K562 (cell line): ENCODE data around the gene MGST2.

Source experiments
- DDX20 ChIP-seq: fragments of 450-650 bp; IDR thresholded peaks from 2 replicates; pipeline ENCODE4 v1.6.1; 2016; ENCODE audit warnings: missing genetic modification characterization, low read depth, mild to moderate bottlenecking, missing compliant biosample characterization, moderate library complexity
- EZH2 ChIP-seq: IDR thresholded peaks from 2 replicates; pipeline ENCODE4 v1.6.1; 2012; ENCODE audit warnings: low read depth, mild to moderate bottlenecking, inconsistent platforms, low read length, borderline replicate concordance
- KAT2B ChIP-seq: IDR thresholded peaks from one replicate; pipeline ENCODE4 v1.6.1; 2012; ENCODE audit warnings: low read depth, mild to moderate bottlenecking, control low read depth, inconsistent platforms, low read length, moderate library complexity
- KAT7 ChIP-seq: sonication (generic); formaldehyde crosslinking; IDR thresholded peaks from 2 replicates; pipeline ENCODE4 v1.8.0; 2022; ENCODE audit warnings: missing genetic modification reagents, mild to moderate bottlenecking, borderline replicate concordance
- MEIS2 ChIP-seq: fragments of 450-650 bp; IDR thresholded peaks from 2 replicates; pipeline ENCODE4 v1.6.1; 2014; ENCODE audit warnings: mild to moderate bottlenecking; ENCODE audit not compliant: partially characterized antibody
- POLR2A ChIP-seq: fragments of 450-650 bp; conservative IDR thresholded peaks from 2 replicates; pipeline ENCODE4 v1.6.1; 2016
- POLR2AphosphoS2 ChIP-seq: IDR thresholded peaks from 2 replicates; pipeline ENCODE4 v1.6.1; 2012; ENCODE audit warnings: low read length, improper control_type of control experiment
- SPI1 ChIP-seq: IDR thresholded peaks from 2 replicates; pipeline ENCODE4 v1.6.1; 2011; ENCODE audit warnings: low read depth, low read length, control low read depth, borderline replicate concordance
- TAF1 ChIP-seq: IDR thresholded peaks from 2 replicates; pipeline ENCODE4 v1.6.1; 2011; ENCODE audit warnings: mild to moderate bottlenecking, low read length, moderate library complexity; ENCODE audit not compliant: insufficient read depth, control insufficient read depth, severe bottlenecking; ENCODE audit errors: extremely low read depth
- TOE1 ChIP-seq, 2 experiments: fragments of 450-650 bp in 1 of 2; sonication (generic) in 1 of 2; formaldehyde crosslinking in 1 of 2; IDR thresholded peaks; 2 replicates each; pipeline versions ENCODE4 v1.7.1 to v1.8.0; 2016 to 2022; ENCODE audit warnings: borderline replicate concordance in 2 of 2, mild to moderate bottlenecking in 2 of 2, antibody characterized with exemption in 1 of 2, inconsistent platforms in 1 of 2, low read depth in 1 of 2, missing genetic modification reagents in 1 of 2, moderate library complexity in 1 of 2
- TF ChIP-seq, protein P1 (sequence below), 2 experiments: fragments of 450-650 bp; formaldehyde crosslinking in 1 of 2; IDR thresholded peaks; 2 replicates each; pipeline versions ENCODE4 v1.4.0 to v1.6.1; 2014 to 2020; ENCODE audit warnings: mild to moderate bottlenecking in 2 of 2, borderline replicate concordance in 1 of 2, low read depth in 1 of 2
- TF ChIP-seq, protein P2 (sequence below): fragments of 150-350 bp; IDR thresholded peaks from 2 replicates; pipeline ENCODE4 v1.6.1; 2014; ENCODE audit warnings: low read depth, mild to moderate bottlenecking, low read length, borderline replicate concordance
- TF ChIP-seq, protein P3 (sequence below), 3 experiments: IDR thresholded peaks in 2 of 3; conservative IDR thresholded peaks in 1 of 3; 2 replicates each; pipeline ENCODE4 v1.5.1; 2011 to 2012; ENCODE audit warnings: low read length in 3 of 3, mild to moderate bottlenecking in 3 of 3, control low read depth in 2 of 3, improper control_type of control experiment in 1 of 3, inconsistent platforms in 1 of 3, low read depth in 1 of 3, mixed read lengths in 1 of 3, moderate library complexity in 1 of 3; ENCODE audit not compliant: insufficient read depth in 2 of 3
- TF ChIP-seq, protein P4 (sequence below): fragments of 250-450 bp; sonication (Bioruptor Pico); IDR thresholded peaks from 2 replicates; pipeline ENCODE4 v1.4.0; 2020; ENCODE audit warnings: mild to moderate bottlenecking, moderate library complexity

DNA sequence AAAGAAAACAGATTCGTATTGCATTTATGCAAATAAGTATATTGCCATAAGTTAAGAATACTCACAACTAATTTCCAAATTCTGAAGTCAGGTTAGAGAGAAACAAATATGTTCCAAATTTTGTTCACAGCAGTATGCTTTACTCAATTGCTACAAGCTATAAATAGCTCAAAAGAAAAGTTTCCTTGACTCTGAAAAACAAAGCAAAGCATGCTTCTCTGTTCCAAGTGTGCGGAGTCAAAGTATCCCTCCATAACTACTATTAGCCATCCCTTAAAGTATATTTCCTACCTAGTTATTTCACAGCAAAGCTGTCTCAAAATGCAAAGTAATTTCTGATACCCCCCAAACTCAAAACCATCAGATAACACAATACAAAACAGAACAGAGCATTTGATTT, 47.3 kb downstream of the MGST2 start:
- no peak for TF ChIP-seq KAT2B
- TF ChIP-seq POLR2AphosphoS2 = no peak
- TF ChIP-seq POLR2A = no peak
- no peak for TF ChIP-seq EZH2
- no peak for TF ChIP-seq TOE1 (IDR thresholded peaks at IDR 0.05; ENCODE audit: borderline replicate concordance)
- TF ChIP-seq TOE1 (CRISPR knock-in tag; IDR thresholded peaks at IDR 0.05; ENCODE audit: borderline replicate concordance, low read depth) = no peak
- no peak for TF ChIP-seq DDX20 (tag)
- TF ChIP-seq, protein P1, sequence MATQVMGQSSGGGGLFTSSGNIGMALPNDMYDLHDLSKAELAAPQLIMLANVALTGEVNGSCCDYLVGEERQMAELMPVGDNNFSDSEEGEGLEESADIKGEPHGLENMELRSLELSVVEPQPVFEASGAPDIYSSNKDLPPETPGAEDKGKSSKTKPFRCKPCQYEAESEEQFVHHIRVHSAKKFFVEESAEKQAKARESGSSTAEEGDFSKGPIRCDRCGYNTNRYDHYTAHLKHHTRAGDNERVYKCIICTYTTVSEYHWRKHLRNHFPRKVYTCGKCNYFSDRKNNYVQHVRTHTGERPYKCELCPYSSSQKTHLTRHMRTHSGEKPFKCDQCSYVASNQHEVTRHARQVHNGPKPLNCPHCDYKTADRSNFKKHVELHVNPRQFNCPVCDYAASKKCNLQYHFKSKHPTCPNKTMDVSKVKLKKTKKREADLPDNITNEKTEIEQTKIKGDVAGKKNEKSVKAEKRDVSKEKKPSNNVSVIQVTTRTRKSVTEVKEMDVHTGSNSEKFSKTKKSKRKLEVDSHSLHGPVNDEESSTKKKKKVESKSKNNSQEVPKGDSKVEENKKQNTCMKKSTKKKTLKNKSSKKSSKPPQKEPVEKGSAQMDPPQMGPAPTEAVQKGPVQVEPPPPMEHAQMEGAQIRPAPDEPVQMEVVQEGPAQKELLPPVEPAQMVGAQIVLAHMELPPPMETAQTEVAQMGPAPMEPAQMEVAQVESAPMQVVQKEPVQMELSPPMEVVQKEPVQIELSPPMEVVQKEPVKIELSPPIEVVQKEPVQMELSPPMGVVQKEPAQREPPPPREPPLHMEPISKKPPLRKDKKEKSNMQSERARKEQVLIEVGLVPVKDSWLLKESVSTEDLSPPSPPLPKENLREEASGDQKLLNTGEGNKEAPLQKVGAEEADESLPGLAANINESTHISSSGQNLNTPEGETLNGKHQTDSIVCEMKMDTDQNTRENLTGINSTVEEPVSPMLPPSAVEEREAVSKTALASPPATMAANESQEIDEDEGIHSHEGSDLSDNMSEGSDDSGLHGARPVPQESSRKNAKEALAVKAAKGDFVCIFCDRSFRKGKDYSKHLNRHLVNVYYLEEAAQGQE (IDR thresholded peaks at IDR 0.05; ENCODE audit: borderline replicate concordance) = no peak
- TF ChIP-seq, protein P1 (CRISPR knock-in tag; IDR thresholded peaks at IDR 0.05; ENCODE audit: low read depth) = no peak
- TF ChIP-seq, protein P2, sequence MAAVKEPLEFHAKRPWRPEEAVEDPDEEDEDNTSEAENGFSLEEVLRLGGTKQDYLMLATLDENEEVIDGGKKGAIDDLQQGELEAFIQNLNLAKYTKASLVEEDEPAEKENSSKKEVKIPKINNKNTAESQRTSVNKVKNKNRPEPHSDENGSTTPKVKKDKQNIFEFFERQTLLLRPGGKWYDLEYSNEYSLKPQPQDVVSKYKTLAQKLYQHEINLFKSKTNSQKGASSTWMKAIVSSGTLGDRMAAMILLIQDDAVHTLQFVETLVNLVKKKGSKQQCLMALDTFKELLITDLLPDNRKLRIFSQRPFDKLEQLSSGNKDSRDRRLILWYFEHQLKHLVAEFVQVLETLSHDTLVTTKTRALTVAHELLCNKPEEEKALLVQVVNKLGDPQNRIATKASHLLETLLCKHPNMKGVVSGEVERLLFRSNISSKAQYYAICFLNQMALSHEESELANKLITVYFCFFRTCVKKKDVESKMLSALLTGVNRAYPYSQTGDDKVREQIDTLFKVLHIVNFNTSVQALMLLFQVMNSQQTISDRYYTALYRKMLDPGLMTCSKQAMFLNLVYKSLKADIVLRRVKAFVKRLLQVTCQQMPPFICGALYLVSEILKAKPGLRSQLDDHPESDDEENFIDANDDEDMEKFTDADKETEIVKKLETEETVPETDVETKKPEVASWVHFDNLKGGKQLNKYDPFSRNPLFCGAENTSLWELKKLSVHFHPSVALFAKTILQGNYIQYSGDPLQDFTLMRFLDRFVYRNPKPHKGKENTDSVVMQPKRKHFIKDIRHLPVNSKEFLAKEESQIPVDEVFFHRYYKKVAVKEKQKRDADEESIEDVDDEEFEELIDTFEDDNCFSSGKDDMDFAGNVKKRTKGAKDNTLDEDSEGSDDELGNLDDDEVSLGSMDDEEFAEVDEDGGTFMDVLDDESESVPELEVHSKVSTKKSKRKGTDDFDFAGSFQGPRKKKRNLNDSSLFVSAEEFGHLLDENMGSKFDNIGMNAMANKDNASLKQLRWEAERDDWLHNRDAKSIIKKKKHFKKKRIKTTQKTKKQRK = no peak
- no peak for TF ChIP-seq TAF1
- no peak for TF ChIP-seq KAT7 (CRISPR knock-in tag)
- TF ChIP-seq SPI1 = no peak
- TF ChIP-seq, protein P3, sequence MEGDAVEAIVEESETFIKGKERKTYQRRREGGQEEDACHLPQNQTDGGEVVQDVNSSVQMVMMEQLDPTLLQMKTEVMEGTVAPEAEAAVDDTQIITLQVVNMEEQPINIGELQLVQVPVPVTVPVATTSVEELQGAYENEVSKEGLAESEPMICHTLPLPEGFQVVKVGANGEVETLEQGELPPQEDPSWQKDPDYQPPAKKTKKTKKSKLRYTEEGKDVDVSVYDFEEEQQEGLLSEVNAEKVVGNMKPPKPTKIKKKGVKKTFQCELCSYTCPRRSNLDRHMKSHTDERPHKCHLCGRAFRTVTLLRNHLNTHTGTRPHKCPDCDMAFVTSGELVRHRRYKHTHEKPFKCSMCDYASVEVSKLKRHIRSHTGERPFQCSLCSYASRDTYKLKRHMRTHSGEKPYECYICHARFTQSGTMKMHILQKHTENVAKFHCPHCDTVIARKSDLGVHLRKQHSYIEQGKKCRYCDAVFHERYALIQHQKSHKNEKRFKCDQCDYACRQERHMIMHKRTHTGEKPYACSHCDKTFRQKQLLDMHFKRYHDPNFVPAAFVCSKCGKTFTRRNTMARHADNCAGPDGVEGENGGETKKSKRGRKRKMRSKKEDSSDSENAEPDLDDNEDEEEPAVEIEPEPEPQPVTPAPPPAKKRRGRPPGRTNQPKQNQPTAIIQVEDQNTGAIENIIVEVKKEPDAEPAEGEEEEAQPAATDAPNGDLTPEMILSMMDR (IDR thresholded peaks at IDR 0.05 in 2 of 3, conservative IDR thresholded peaks at IDR 0.05 in 1 of 3; ENCODE audit: insufficient read depth in 2 of 3, low read depth in 1 of 3, low read length in 3 of 3) = no peak
- TF ChIP-seq, protein P4, sequence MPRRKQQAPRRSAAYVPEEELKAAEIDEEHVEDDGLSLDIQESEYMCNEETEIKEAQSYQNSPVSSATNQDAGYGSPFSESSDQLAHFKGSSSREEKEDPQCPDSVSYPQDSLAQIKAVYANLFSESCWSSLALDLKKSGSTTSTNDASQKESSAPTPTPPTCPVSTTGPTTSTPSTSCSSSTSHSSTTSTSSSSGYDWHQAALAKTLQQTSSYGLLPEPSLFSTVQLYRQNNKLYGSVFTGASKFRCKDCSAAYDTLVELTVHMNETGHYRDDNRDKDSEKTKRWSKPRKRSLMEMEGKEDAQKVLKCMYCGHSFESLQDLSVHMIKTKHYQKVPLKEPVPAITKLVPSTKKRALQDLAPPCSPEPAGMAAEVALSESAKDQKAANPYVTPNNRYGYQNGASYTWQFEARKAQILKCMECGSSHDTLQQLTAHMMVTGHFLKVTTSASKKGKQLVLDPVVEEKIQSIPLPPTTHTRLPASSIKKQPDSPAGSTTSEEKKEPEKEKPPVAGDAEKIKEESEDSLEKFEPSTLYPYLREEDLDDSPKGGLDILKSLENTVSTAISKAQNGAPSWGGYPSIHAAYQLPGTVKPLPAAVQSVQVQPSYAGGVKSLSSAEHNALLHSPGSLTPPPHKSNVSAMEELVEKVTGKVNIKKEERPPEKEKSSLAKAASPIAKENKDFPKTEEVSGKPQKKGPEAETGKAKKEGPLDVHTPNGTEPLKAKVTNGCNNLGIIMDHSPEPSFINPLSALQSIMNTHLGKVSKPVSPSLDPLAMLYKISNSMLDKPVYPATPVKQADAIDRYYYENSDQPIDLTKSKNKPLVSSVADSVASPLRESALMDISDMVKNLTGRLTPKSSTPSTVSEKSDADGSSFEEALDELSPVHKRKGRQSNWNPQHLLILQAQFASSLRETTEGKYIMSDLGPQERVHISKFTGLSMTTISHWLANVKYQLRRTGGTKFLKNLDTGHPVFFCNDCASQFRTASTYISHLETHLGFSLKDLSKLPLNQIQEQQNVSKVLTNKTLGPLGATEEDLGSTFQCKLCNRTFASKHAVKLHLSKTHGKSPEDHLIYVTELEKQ (CRISPR knock-in tag) = no peak
- TF ChIP-seq MEIS2 = no peak
